ENCODE data around the gene FSTL3. TPM values are rescaled to one million over a fixed set of nuclear protein-coding genes. Genes with fewer than 3 reads are reported as not detected.
"Not testable (repeated sequence)": the region's sequence is repeated elsewhere in the genome, so short reads cannot be mapped to it uniquely, and the experiment has no call there.

Gene FSTL3
- total RNA-seq, 2 donors from 2014 or later, result 4.5 to 10.1 TPM

DNA sequence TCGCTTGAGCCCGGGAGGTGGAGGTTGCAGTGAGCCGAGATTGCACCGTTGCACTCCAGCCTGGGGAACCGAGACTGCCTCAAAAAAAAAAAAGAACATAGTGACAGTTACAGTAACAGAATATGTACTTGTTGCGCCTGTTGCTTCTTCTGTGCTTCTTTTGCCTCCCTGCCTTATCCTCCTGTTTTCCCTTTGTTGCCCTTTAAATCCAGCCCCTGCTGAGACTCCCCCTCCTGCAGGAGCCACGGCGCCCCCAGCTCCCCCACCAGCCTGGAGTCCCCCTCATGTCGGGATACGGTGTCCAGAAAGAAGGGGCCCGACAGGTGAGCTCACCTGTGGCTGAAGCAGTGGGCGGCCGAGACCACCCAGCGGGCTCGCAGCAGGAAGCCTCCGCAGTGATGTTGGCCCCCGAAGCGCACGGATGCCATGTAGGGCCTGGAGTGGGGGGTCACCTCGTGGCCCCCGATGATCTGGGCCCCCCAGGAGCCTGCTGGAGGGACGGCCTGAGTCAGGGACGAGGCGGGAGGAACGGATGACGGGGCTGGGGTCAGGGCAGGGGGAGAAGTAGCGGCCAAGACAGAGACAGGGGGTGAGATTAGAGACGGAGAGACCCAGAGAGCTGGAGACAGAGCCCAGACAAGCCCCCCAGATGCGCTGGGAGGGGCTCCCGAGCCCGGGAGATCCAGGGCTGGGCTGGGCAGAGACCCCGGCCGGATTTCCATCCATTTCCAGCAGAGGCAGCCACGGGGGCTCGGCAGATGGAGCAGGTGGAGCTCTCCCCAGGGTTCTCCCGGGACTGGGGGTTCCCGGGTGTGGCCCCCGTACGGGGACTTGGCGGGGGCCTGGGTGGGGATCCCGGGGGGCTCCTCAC lies 18.5 kb downstream of the FSTL3 start:
- no peak for DNase-seq
- no peak overlapping the region for H3K4me3 ChIP-seq
- H3K9ac ChIP-seq (ENCODE audit: low read depth in 2 of 2, low read length in 2 of 2), result no peak overlapping the region
- intact Hi-C loops (cut with DNase I), result no loop called here
- H3K4me1 ChIP-seq, result no peaks in the 10 kb centered on the region
- no peaks in the 10 kb centered on the region for H3K36me3 ChIP-seq
- no peaks in the 10 kb centered on the region for H3K9me3 ChIP-seq
- H3K27me3 ChIP-seq, result peaks cover 4% of the 10 kb centered on the region
- H3K27ac ChIP-seq, result no peak overlapping the region
- TF ChIP-seq, protein P1, sequence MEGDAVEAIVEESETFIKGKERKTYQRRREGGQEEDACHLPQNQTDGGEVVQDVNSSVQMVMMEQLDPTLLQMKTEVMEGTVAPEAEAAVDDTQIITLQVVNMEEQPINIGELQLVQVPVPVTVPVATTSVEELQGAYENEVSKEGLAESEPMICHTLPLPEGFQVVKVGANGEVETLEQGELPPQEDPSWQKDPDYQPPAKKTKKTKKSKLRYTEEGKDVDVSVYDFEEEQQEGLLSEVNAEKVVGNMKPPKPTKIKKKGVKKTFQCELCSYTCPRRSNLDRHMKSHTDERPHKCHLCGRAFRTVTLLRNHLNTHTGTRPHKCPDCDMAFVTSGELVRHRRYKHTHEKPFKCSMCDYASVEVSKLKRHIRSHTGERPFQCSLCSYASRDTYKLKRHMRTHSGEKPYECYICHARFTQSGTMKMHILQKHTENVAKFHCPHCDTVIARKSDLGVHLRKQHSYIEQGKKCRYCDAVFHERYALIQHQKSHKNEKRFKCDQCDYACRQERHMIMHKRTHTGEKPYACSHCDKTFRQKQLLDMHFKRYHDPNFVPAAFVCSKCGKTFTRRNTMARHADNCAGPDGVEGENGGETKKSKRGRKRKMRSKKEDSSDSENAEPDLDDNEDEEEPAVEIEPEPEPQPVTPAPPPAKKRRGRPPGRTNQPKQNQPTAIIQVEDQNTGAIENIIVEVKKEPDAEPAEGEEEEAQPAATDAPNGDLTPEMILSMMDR (IDR thresholded peaks at IDR 0.05), result no peak

DNA sequence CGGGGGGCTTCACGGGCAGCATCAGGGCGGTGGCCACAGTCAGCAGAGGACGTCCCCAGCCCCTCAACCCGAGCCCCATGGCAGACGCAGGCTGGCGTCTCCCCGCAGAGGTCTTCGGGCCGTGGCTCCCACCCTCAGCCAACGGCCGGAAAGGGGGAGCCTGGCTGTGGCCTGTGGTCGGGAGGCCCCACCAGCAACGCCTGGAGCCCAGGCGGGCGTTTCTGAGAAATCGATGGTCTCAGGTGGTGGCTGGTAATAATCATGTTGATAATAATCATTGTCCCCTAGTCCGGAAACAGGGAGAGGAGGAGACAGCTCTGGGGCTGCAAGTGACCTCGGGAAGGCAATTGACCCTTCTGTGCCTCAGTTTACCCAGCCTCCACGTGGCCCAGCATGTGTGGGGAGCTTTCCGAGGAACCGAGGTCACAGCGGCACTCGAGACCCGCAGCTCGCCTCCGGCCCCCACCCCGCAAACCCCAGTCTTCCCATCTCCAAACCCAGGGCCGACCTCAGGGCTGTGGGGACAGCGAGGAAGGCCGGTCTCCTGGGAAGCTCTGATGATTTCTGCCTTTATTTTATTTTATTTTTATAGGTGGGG lies 19.3 kb downstream of the FSTL3 start, which contains the start of gene PRSS57:
Gene PRSS57, minus strand, starts transcription at position 101 of the 598 bp plus-strand sequence. Its CDS starts 22 bp downstream, at position 79.
- H3K27me3 ChIP-seq, result peaks cover 4% of the 10 kb centered on the region
- DNase-seq, result no peak
- H3K4me3 ChIP-seq, result no peak within 1 kb of the TSS
- H3K9ac ChIP-seq (ENCODE audit: low read depth in 2 of 2, low read length in 2 of 2), result no peak within 1 kb of the TSS
- no peaks in the 10 kb centered on the region for H3K36me3 ChIP-seq
- H3K4me1 ChIP-seq, result no peaks in the 10 kb centered on the region
- TF ChIP-seq, protein P1 (IDR thresholded peaks at IDR 0.05), result no peak
- H3K27ac ChIP-seq, result no peak within 1 kb of the TSS
- no peaks in the 10 kb centered on the region for H3K9me3 ChIP-seq
- intact Hi-C loops (cut with DNase I), result no loop called here

DNA sequence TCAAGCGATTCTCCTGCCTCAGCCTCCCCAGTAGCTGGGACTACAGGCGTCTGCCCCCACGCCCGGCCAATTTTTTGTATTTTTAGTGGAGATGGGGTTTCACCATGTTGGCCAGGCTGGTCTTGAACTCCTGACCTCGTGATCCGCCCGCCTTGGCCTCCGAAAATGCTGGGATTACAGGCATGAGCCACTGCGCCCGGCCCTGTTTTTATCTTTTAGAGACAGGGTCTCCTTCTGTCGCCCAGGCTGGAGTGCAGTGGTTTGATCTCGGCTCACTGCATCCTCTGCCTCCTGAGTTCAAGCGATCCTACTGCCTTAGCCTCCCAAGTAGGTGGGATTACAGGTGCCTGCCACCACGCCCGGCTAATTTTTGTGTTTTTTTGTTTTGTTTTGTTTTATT lies 22.3 kb downstream of the FSTL3 start:
- H3K27me3 ChIP-seq; intact Hi-C loops (cut with DNase I); H3K4me3 ChIP-seq; H3K27ac ChIP-seq; H3K36me3 ChIP-seq; DNase-seq; H3K9ac ChIP-seq (ENCODE audit: low read depth in 2 of 2, low read length in 2 of 2); H3K4me1 ChIP-seq; H3K9me3 ChIP-seq: not testable (repeated sequence)

DNA sequence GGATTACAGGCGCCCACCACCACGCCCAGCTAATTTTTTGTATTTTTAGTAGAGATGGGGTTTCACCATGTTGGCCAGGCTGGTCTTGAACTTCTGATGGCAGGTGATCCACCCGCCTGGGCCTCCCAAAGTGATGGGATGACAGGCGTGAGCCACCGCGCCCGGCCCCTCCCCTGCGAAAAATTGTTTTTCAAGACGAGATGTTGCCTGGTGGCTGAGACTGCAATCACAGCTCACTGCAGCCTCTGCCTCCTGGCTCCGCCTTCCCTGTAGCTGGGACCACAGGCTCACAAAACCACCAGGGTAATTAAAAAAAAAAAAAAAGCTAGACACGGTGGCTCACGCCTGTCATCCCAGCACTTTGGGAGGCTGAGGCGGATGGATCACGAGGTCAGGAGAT lies 23.7 kb downstream of the FSTL3 start:
- H3K4me3 ChIP-seq; H3K36me3 ChIP-seq; H3K27ac ChIP-seq; H3K4me1 ChIP-seq; H3K27me3 ChIP-seq; H3K9ac ChIP-seq (ENCODE audit: low read depth in 2 of 2, low read length in 2 of 2); H3K9me3 ChIP-seq; DNase-seq; intact Hi-C loops (cut with DNase I): not testable (repeated sequence)

DNA sequence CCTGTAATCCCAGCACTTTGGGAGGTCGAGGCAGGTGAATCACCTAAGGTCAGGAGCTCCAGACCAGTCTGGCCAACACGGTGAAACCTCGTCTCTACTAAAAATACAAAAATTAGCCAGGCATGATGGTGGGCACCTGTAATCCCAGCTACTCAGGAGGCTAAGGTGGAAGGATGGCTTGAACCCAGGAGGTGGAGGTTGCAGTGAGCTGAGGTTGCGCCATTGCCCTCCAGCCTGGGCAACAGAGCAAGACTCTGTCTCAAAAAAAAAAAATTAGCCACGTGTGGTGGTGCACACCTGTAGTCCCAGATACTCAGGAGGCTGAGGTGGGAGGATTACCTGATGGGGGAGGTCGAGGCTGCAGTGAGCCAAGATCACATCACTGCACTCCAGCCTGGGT lies 26.7 kb downstream of the FSTL3 start:
- H3K27me3 ChIP-seq; H3K9me3 ChIP-seq; H3K27ac ChIP-seq; DNase-seq; H3K36me3 ChIP-seq; H3K4me3 ChIP-seq; H3K4me1 ChIP-seq; intact Hi-C loops (cut with DNase I); H3K9ac ChIP-seq (ENCODE audit: low read depth in 2 of 2, low read length in 2 of 2): not testable (repeated sequence)

DNA sequence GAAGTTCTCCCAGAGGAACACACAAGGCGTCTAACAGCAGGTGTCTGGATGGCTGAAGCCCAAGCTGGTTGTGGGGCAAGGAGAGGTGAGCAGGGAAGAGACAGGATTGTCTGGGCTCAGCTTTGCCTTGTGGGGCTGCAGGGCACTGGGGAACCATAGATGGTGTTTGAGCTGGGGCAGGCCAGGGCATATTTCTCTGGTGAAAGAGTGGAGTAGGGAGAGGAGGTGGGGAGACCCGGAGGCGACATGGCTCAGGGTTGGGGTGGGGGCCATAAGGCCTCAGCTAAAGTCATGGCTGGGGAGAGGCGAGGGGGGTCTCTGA lies 27.1 kb downstream of the FSTL3 start:
- no peak overlapping the region for H3K27ac ChIP-seq

More for the DNA sequence above, 27.1 kb downstream of the FSTL3 start:
- TF ChIP-seq, protein P1 (IDR thresholded peaks at IDR 0.05), result no peak
- DNase-seq, result no peak
- H3K4me1 ChIP-seq, result no peaks in the 10 kb centered on the region
- H3K27me3 ChIP-seq, result no peaks in the 10 kb centered on the region
- H3K36me3 ChIP-seq, result no peaks in the 10 kb centered on the region
- peak overlapping the region in 1 of 2 donors; percentile 43 for H3K9ac ChIP-seq (ENCODE audit: low read depth in 2 of 2, low read length in 2 of 2)
- H3K4me3 ChIP-seq, result no peak overlapping the region
- no peaks in the 10 kb centered on the region for H3K9me3 ChIP-seq
- intact Hi-C loops (cut with DNase I), result no loop called here
